Common myeloid progenitor, CD34-positive (primary cell): ENCODE results near the gene ZCRB1. TPM values are rescaled to one million over a fixed set of nuclear protein-coding genes. Genes with fewer than 3 reads are reported as not detected.

Experiments
- CTCF ChIA-PET: fragments of 350-600 bp; sonication (Branson Sonifier 250); formaldehyde crosslinking; loops from one replicate; lab custom pipeline; 2021; ENCODE audit warnings: antibody characterized with exemption; lab: Charles Lee
- POLR2A ChIA-PET: fragments of 350-600 bp; sonication (Branson Sonifier 250); formaldehyde crosslinking; loops from one replicate; lab custom pipeline; 2021; ENCODE audit warnings: antibody characterized with exemption; lab: Charles Lee
- DNase-seq, 3 donors: peaks; one replicate each; pipeline versions ENCODE4 v3.0.0 to v3.0.0-alpha.2; 2013
- H3K27ac ChIP-seq, 2 experiments: 1 replicate in 1 of 2; 2 replicates in 1 of 2; pipeline ENCODE4 v1.7.0; 2013; ENCODE audit warnings: inconsistent platforms in 2 of 2, low read length in 2 of 2, mild to moderate bottlenecking in 2 of 2, low read depth in 1 of 2, moderate library complexity in 1 of 2; ENCODE audit not compliant: severe bottlenecking in 2 of 2, insufficient read depth in 1 of 2, poor library complexity in 1 of 2
- H3K27me3 ChIP-seq, 5 experiments: replicated peaks in 2 of 5; 1 replicate in 3 of 5; 2 replicates in 2 of 5; pipeline versions ENCODE4 v1.6.1 to v1.7.0; 2013; ENCODE audit warnings: low read length in 4 of 5, mild to moderate bottlenecking in 2 of 5, moderate library complexity in 2 of 5, inconsistent platforms in 1 of 5; ENCODE audit not compliant: insufficient read depth in 5 of 5, control insufficient read depth in 4 of 5
- H3K36me3 ChIP-seq, 4 experiments: 1 replicate in 2 of 4; 2 replicates in 2 of 4; pipeline versions ENCODE4 v1.6.1 to v1.7.0; 2013; ENCODE audit warnings: low read length in 3 of 4, control low read depth in 1 of 4, mild to moderate bottlenecking in 1 of 4; ENCODE audit not compliant: control insufficient read depth in 4 of 4, insufficient read depth in 4 of 4
- H3K4me1 ChIP-seq, 4 experiments: 1 replicate in 3 of 4; 2 replicates in 1 of 4; pipeline versions ENCODE4 v1.6.1 to v1.7.1; 2013; ENCODE audit warnings: low read length in 3 of 4, mild to moderate bottlenecking in 3 of 4, control low read depth in 1 of 4, inconsistent platforms in 1 of 4, moderate library complexity in 1 of 4; ENCODE audit not compliant: control insufficient read depth in 4 of 4, insufficient read depth in 4 of 4; ENCODE audit errors: control extremely low read depth in 1 of 4
- H3K4me3 ChIP-seq, 7 experiments: 1 replicate in 4 of 7; 2 replicates in 3 of 7; pipeline versions ENCODE4 v1.5.1 to v1.7.0; 2013; ENCODE audit warnings: mild to moderate bottlenecking in 7 of 7, low read length in 6 of 7, moderate library complexity in 6 of 7, inconsistent platforms in 2 of 7, low read depth in 2 of 7, control low read depth in 1 of 7; ENCODE audit not compliant: insufficient read depth in 4 of 7, control insufficient read depth in 1 of 7; ENCODE audit errors: extremely low read depth in 1 of 7
- H3K9me3 ChIP-seq, 5 experiments: 1 replicate in 4 of 5; 2 replicates in 1 of 5; pipeline versions ENCODE4 v1.6.1 to v1.7.1; 2013; ENCODE audit warnings: low read length in 4 of 5, mild to moderate bottlenecking in 2 of 5, inconsistent platforms in 1 of 5, low read depth in 1 of 5, moderate library complexity in 1 of 5; ENCODE audit not compliant: control insufficient read depth in 4 of 5, insufficient read depth in 2 of 5; ENCODE audit errors: control extremely low read depth in 1 of 5
- WGBS: methylation state at CpG from one replicate; pipeline ENCODE4 v1.1.5; 2013; ENCODE audit not compliant: insufficient coverage; 5-methylcytosine and 5-hydroxymethylcytosine counted together
- polyA plus RNA-seq: library from polyadenylated mRNA; unstranded; fragments of 120-200 nt; gene quantifications from one replicate; pipeline ENCODE4 v1.2.1, GENCODE V29; 2013

Gene ZCRB1, protein sequence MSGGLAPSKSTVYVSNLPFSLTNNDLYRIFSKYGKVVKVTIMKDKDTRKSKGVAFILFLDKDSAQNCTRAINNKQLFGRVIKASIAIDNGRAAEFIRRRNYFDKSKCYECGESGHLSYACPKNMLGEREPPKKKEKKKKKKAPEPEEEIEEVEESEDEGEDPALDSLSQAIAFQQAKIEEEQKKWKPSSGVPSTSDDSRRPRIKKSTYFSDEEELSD
- 51.6 TPM for polyA plus RNA-seq

DNA sequence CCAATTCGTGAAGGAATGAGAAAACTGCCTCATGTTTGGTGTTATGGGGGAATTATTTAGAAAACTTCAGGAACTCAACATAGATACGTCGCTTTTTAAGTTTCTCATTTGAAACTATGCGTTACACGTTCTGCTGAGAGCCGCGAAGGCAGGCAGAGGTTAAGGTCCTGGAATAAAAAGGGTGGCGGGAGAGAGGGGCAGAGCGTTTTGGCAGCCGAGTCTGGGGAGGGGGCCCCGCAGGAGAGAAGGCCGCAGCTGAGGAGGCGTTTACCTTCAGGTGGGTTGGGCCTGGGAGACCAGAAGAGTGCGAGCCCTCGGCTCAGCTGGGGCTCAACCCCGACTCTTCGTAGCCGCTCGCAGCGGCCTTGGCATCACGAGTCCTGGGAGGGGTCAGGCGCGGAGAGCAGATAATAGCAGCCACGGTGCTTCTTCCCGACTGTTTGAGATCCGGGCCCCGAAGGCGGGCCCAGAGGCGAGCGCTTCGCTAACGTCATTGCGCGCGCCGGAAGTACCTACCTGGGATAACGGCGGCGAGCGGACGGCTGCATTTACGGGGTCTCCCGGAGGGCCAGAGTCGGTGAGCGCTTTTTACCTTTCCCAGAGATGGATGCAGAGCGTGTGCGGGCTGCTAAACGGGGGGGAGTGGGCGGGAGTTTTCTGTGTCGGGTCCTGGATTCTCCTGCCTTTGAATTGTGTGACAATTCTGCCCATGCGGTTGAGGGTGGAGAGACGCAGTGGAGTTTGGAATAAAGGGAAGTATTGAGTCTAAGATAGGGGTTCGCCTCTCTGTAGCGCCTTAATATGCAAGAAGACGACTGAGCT is at the start of gene ZCRB1, which contains the start of gene PPHLN1:
TSS of gene ZCRB1 (minus strand) at position 442 of the 822 bp plus-strand sequence. CDS start 1,992 bp downstream, outside the sequence.
TSS of gene PPHLN1 (plus strand) at position 515 of the 822 bp plus-strand sequence. CDS start 9,736 bp downstream, outside the sequence.
- peak within 1 kb of the TSS; percentile 81 to 99 (median 94) for H3K4me3 ChIP-seq
- peaks cover 0 to 14% (median 3%) of the 10 kb centered on the region in 4 experiments for H3K36me3 ChIP-seq
- CTCF ChIA-PET, result interaction anchor here (1.0 to 2.5 kb wide), 3 partner anchors 46 to 301 kb away, joined by 3 to 6 read pairs (median 4); no protein-coding TSS in a partner anchor
- POLR2A ChIA-PET, result interaction anchor here (1.0 to 1.1 kb wide), 3 partner anchors 35 to 83 kb away, joined by 3 read pairs; no protein-coding TSS in a partner anchor
- H3K27me3 ChIP-seq, result no peaks in the 10 kb centered on the region
- WGBS, result under 1% methylated on average over 43 of the region's 55 CpGs
- H3K4me1 ChIP-seq, result peaks cover 16 to 44% (median 31%) of the 10 kb centered on the region in 4 experiments
- no peaks in the 10 kb centered on the region for H3K9me3 ChIP-seq
- DNase-seq, result peak; percentile 81 to 90 (median 85)
- peak within 1 kb of the TSS; percentile 74 to 95 for H3K27ac ChIP-seq

DNA sequence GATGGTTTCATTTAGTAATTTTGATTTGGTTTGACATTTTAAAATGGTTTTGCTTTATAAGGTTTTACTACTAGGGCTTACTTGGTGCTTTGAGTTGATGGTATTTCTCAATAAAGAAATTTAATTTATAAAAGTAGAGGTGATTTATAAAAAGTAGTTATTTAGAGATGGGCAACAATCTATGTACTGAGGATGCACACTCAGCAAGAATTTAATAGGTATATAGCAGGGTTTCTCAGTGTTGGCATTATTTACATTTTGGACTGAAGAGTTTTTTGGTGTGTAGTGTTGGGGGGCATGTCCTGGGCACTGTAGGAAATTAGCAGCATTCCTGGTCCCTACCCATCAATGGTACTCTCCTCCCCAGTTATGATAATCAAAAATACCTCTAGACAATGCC is 47.8 kb upstream of the ZCRB1 start:
- H3K36me3 ChIP-seq, result peaks cover 8 to 21% (median 13%) of the 10 kb centered on the region in 4 experiments
- H3K9me3 ChIP-seq, result no peaks in the 10 kb centered on the region
- POLR2A ChIA-PET, result interaction anchor here (0.6 kb wide), 1 partner anchor 9 kb away, joined by 3 read pairs; no protein-coding TSS in a partner anchor
- no peaks in the 10 kb centered on the region for H3K27me3 ChIP-seq
- DNase-seq, result no peak
- CTCF ChIA-PET, result interaction anchor here (0.8 to 2.7 kb wide), 5 partner anchors 9 to 1096 kb away, joined by 3 to 26 read pairs (median 8); no protein-coding TSS in a partner anchor
- H3K27ac ChIP-seq, result no peak overlapping the region
- no peaks in the 10 kb centered on the region for H3K4me1 ChIP-seq
- no peak overlapping the region for H3K4me3 ChIP-seq

GRCh38 chr12:42372154-42372791 is 46.4 kb upstream of the ZCRB1 start:
- Histone ChIP-seq H3K4me1 (no peaks in the 10 kb centered on the region), H3K36me3 (peaks cover 6 to 17% (median 13%) of the 10 kb centered on the region in 4 experiments), H3K4me3 (no peak overlapping the region), H3K9me3 (no peaks in the 10 kb centered on the region), H3K27ac (no peak overlapping the region), H3K27me3 (no peaks in the 10 kb centered on the region)
- ChIA-PET CTCF (interaction anchor here (0.8 to 2.9 kb wide), 24 partner anchors 9 to 1096 kb away, joined by 3 to 26 read pairs (median 4); partner anchors contain the start of genes PPHLN1 and ZCRB1), POLR2A (interaction anchor here (0.6 to 1.1 kb wide), 2 partner anchors 17 to 46 kb away, joined by 3 to 4 read pairs; partner anchors contain the start of genes PPHLN1 and ZCRB1)
- WGBS, result 67% methylated on average over 1 of the region's 2 CpGs
- DNase-seq, result peak; percentile 63 to 81 (median 79)

DNA sequence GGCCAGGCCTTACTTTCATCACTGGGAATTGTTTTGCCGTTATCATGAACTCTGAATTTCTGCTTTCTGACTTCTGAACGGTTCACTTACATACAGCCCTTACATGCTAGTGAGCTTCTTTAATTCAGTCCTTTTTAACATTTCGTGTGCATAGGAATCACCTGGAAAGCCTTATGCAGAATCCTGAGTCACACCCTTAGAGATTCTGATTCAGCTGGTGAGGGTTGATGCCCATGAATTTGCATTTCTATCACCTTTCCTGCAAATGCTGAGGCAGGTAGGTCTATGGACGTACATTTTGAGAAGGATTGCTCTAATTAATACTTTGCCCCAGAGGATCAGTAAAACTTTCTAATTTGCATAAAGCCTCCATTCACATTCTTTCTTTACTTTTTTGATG is 44.1 kb upstream of the ZCRB1 start:
- no peaks in the 10 kb centered on the region for H3K9me3 ChIP-seq
- ChIA-PET CTCF (interaction anchor here (1.1 to 2.9 kb wide), 8 partner anchors 9 to 1092 kb away, joined by 3 to 14 read pairs (median 8); no protein-coding TSS in a partner anchor), POLR2A (no interaction called here)
- DNase-seq, result no peak
- peaks cover 3 to 9% (median 3%) of the 10 kb centered on the region in 4 experiments for H3K36me3 ChIP-seq
- WGBS, result 90% methylated on average over 3 of the region's 4 CpGs
- no peak overlapping the region for H3K27ac ChIP-seq
- H3K4me3 ChIP-seq, result no peak overlapping the region
- no peaks in the 10 kb centered on the region for H3K27me3 ChIP-seq
- H3K4me1 ChIP-seq, result no peaks in the 10 kb centered on the region

- POLR2A ChIA-PET, result no interaction called here
- 100% methylated on average over 2 of the region's 5 CpGs for WGBS
- DNase-seq, result no peak
- Histone ChIP-seq H3K36me3 (peaks cover 0 to 10% (median 4%) of the 10 kb centered on the region in 4 experiments), H3K27me3 (no peaks in the 10 kb centered on the region), H3K9me3 (no peaks in the 10 kb centered on the region), H3K4me1 (no peaks in the 10 kb centered on the region), H3K4me3 (no peak overlapping the region), H3K27ac (no peak overlapping the region)
- CTCF ChIA-PET, result interaction anchor here (1.0 to 1.8 kb wide), 5 partner anchors 10 to 146 kb away, joined by 3 to 7 read pairs (median 4); no protein-coding TSS in a partner anchor
These were observed 39.6 kb upstream of the ZCRB1 start for GRCh38 chr12:42365486-42365885.

DNA sequence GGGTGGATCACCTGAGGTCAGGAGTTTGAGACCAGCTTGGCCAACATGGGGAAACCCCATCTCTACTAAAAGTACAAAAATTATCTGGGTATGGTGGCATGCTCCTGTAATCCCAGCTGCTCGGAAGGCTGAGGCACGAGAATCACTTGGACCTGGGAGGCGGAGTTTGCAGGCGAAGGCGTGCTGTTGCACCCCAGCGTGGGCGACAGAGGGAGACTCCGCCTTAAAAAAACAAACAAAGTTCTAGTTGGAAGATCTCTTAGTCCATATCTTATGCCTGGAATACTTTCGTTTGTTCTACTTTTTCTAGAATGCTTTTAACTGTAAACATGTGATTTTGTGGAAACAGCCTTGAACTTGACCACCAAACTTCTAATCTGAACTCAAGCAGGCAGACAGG is 38.8 kb upstream of the ZCRB1 start:
- no peaks in the 10 kb centered on the region for H3K9me3 ChIP-seq
- no peak for DNase-seq
- CTCF ChIA-PET, result interaction anchor here (1.3 to 2.5 kb wide), 3 partner anchors 7 to 129 kb away, joined by 4 to 7 read pairs (median 7); no protein-coding TSS in a partner anchor
- no peaks in the 10 kb centered on the region for H3K27me3 ChIP-seq
- peaks cover 0 to 13% (median 2%) of the 10 kb centered on the region in 4 experiments for H3K36me3 ChIP-seq
- H3K27ac ChIP-seq, result no peak overlapping the region
- POLR2A ChIA-PET, result no interaction called here
- H3K4me1 ChIP-seq, result no peaks in the 10 kb centered on the region
- WGBS, result 100% methylated on average over 5 of the region's 9 CpGs
- H3K4me3 ChIP-seq, result no peak overlapping the region
